Gastrocnemius medialis (tissue), 4 donors: ENCODE results near the gene FKBP5. TPM values are rescaled to one million over a fixed set of nuclear protein-coding genes. Genes with fewer than 3 reads are reported as not detected.
"Not testable (repeated sequence)": the region's sequence is repeated elsewhere in the genome, so short reads cannot be mapped to it uniquely, and the experiment has no call there.

Experiments
- ATAC-seq, 2 donors: fragments of 150-250 bp; one replicate each; pipeline ENCODE4 v1.9.1; 2016
- DNase-seq, 2 donors: peaks; one replicate each; pipeline ENCODE4 v3.0.0-alpha.2; 2019
- H3K27ac ChIP-seq, 4 donors: fragments of 200-600 bp; sonication (generic); 1 replicate in 1 of 4; 2 replicates in 3 of 4; pipeline ENCODE4 v1.5.1; 2016 to 2018; ENCODE audit warnings: mild to moderate bottlenecking in 2 of 4, moderate library complexity in 1 of 4
- H3K27me3 ChIP-seq, 3 donors: fragments of 200-600 bp; sonication (generic) in 2 of 3; 1 replicate in 1 of 3; 2 replicates in 2 of 3; pipeline versions ENCODE4 v1.5.1 to v1.6.0; 2016 to 2019; ENCODE audit warnings: mild to moderate bottlenecking in 1 of 3, moderate library complexity in 1 of 3
- H3K36me3 ChIP-seq, 2 donors: fragments of 200-600 bp; sonication (generic) in 1 of 2; one replicate each; pipeline ENCODE4 v1.5.1; 2017 to 2018
- H3K4me1 ChIP-seq, 2 donors: fragments of 200-600 bp; sonication (generic) in 1 of 2; one replicate each; pipeline ENCODE4 v1.5.1; 2016 to 2017; ENCODE audit warnings: mild to moderate bottlenecking in 2 of 2
- H3K4me3 ChIP-seq, 4 donors: fragments of 200-600 bp; sonication (generic) in 3 of 4; 1 replicate in 1 of 4; 2 replicates in 3 of 4; pipeline ENCODE4 v1.5.1; 2016 to 2019; ENCODE audit warnings: mild to moderate bottlenecking in 2 of 4
- H3K9me3 ChIP-seq, 3 donors: fragments of 200-600 bp; sonication (generic) in 2 of 3; 1 replicate in 1 of 3; 2 replicates in 2 of 3; pipeline ENCODE4 v1.5.1; 2016 to 2019
- POLR2A ChIP-seq, 2 donors: fragments of 450-650 bp; IDR thresholded peaks; one replicate each; pipeline ENCODE4 v1.6.1; 2017; ENCODE audit warnings: antibody characterized with exemption in 2 of 2, mild to moderate bottlenecking in 2 of 2, moderate library complexity in 2 of 2
- in situ Hi-C, 4 donors: fragments of 200-750 bp; cut with MboI; loops; one replicate each; pipeline versions ENCODE4 v1.15.0 to v1.8.0; 2017; ENCODE audit warnings: low sequenced_read_pairs in 4 of 4
- intact Hi-C: fragments of 100-400 bp; cut with DNase I; formaldehyde crosslinking; loops from one replicate; pipeline ENCODE4 v1.15.1; 2023; ENCODE audit warnings: low total_unique reads
- total RNA-seq, 4 donors: library from RNA; depleted of rRNA; stranded (reverse); fragments of >200 nt; gene quantifications; one replicate each; pipeline versions ENCODE4 v1.1.0 to v1.2.3, GENCODE V29; 2016
- TF ChIP-seq, protein P1 (sequence below), 5 experiments: fragments of 450-650 bp in 3 of 5; fragments of 200-600 bp in 2 of 5; sonication (generic) in 2 of 5; IDR thresholded peaks in 4 of 5; conservative IDR thresholded peaks in 1 of 5; 1 replicate in 4 of 5; 2 replicates in 1 of 5; pipeline ENCODE4 v1.5.1; 2016 to 2019; ENCODE audit warnings: antibody characterized with exemption in 5 of 5, mild to moderate bottlenecking in 3 of 5, moderate library complexity in 3 of 5

The FKBP5 gene
- total RNA-seq, 4 donors from 2014 or later = 665 to 1,753 (median 1,205) TPM

DNA sequence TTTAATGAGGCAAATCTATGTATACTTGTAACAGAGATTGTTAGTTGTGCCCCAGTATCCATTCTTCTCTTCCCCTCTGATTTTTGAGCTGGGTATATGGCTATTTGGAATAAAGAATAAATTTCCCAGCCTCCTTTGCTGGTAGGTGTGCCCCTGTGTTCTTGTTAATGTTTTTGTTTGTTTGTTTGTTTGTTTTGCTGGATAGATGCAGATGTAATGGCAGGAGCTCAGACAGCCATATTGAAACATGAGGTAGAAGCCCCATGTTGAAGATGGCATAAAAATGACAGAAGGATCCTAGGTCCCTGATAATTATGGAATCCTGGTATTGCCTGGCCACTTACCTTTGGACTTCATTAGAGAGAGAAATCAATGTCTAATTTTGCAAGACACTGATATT, 19.9 kb upstream of the FKBP5 start:
- H3K36me3 ChIP-seq = no peaks in the 10 kb centered on the region
- H3K9me3 ChIP-seq = no peaks in the 10 kb centered on the region
- H3K4me1 ChIP-seq = no peaks in the 10 kb centered on the region
- no peak for ATAC-seq
- intact Hi-C loops (no loop called here), in situ Hi-C loops (no loop called here)
- no peak overlapping the region for H3K4me3 ChIP-seq
- H3K27me3 ChIP-seq = no peaks in the 10 kb centered on the region
- TF ChIP-seq POLR2A (IDR thresholded peaks at IDR 0.05) = no peak
- TF ChIP-seq, protein P1, sequence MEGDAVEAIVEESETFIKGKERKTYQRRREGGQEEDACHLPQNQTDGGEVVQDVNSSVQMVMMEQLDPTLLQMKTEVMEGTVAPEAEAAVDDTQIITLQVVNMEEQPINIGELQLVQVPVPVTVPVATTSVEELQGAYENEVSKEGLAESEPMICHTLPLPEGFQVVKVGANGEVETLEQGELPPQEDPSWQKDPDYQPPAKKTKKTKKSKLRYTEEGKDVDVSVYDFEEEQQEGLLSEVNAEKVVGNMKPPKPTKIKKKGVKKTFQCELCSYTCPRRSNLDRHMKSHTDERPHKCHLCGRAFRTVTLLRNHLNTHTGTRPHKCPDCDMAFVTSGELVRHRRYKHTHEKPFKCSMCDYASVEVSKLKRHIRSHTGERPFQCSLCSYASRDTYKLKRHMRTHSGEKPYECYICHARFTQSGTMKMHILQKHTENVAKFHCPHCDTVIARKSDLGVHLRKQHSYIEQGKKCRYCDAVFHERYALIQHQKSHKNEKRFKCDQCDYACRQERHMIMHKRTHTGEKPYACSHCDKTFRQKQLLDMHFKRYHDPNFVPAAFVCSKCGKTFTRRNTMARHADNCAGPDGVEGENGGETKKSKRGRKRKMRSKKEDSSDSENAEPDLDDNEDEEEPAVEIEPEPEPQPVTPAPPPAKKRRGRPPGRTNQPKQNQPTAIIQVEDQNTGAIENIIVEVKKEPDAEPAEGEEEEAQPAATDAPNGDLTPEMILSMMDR (IDR thresholded peaks at IDR 0.05 in 4 of 5, conservative IDR thresholded peaks at IDR 0.05 in 1 of 5) = no peak
- DNase-seq = no peak
- no peak overlapping the region for H3K27ac ChIP-seq

DNA sequence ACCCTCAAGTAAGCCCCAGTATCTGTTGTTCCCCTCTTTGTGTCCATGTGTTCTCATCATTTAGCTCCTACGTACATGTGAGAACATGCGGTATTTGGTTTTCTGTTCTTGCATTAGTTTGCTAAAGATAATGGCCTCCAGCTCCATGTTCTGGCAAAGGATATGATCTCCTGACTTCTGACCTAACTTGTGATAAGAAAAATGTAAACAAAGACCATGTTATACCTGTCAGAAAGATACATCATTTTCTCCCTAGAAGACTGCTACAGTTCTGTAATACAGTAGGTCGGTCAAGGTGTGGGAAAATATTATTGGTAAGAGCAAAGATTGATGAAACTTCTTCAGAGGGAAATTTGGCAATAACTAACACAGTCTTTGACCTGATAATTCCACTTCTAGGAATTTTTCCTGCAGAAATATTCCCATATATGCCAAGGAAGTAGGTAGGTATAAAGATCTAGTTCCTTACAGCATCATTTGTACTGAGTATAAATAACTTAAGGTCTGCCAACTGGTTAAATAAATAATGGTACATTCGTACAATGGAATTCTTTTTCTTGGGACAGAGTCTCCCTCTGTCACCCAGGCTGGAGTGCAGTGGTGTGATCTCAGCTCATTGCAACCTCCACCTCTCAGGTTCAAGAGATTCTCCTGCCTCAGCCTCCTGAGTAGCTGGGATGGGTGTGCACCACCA, 19.1 kb upstream of the FKBP5 start:
- no peaks in the 10 kb centered on the region for H3K27me3 ChIP-seq
- H3K36me3 ChIP-seq = no peaks in the 10 kb centered on the region
- no peak for DNase-seq
- H3K27ac ChIP-seq = no peak overlapping the region
- ATAC-seq = no peak
- intact Hi-C loops = no loop called here
- TF ChIP-seq, protein P1 (IDR thresholded peaks at IDR 0.05 in 4 of 5, conservative IDR thresholded peaks at IDR 0.05 in 1 of 5) = no peak
- H3K4me3 ChIP-seq = no peak overlapping the region
- in situ Hi-C loops = no loop called here
- H3K4me1 ChIP-seq = no peaks in the 10 kb centered on the region
- no peaks in the 10 kb centered on the region for H3K9me3 ChIP-seq

DNA sequence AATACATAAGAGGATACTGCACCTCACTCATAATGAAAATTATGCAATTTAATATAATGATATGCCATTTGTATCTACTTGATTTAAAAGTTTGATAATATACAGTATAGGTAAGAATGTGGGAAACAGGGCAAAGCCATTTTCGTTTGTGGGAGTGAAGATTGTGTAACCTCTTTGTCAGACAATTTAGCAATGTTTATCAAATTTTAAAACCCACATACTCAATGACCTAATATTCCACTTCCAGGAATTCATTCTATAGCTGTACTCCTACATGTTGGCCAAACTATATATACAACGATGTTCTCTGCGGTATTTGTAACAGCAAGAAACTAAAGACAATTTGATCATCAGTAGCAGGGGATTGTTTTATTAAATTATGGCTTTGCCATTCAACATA, 17.8 kb upstream of the FKBP5 start:
- no peak for ATAC-seq
- Histone ChIP-seq H3K27ac (no peak overlapping the region), H3K4me1 (no peaks in the 10 kb centered on the region), H3K27me3 (no peaks in the 10 kb centered on the region), H3K9me3 (no peaks in the 10 kb centered on the region), H3K36me3 (no peaks in the 10 kb centered on the region), H3K4me3 (no peak overlapping the region)
- TF ChIP-seq POLR2A (IDR thresholded peaks at IDR 0.05) = no peak
- TF ChIP-seq, protein P1 (IDR thresholded peaks at IDR 0.05 in 4 of 5, conservative IDR thresholded peaks at IDR 0.05 in 1 of 5) = no peak
- in situ Hi-C loops = no loop called here
- intact Hi-C loops = no loop called here
- no peak for DNase-seq

DNA sequence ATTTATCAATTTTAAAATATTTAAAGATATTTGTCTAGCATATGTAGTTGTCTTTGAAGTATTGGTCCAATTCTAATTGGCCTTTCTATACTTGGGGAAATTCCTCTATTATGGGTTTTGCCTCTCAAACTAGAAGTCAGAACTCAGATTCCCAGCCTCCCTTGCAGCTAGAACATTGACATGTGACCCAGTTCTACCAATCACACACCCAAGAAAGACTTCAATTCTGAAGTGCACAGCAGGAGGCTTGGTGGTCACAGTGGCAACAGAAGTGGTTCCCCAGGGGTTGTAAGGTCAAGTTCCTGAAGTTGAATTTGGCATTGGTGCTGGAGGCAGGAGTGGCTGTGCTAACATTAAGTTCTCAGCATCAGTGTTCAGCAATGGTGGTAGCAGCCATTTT, 14.8 kb upstream of the FKBP5 start:
- no peak overlapping the region for H3K27ac ChIP-seq
- H3K27me3 ChIP-seq = no peaks in the 10 kb centered on the region
- in situ Hi-C loops = no loop called here
- ATAC-seq (no peak), DNase-seq (no peak)
- H3K4me1 ChIP-seq = no peaks in the 10 kb centered on the region
- no peak overlapping the region for H3K4me3 ChIP-seq
- H3K9me3 ChIP-seq = no peaks in the 10 kb centered on the region
- no peak for TF ChIP-seq POLR2A (IDR thresholded peaks at IDR 0.05)
- TF ChIP-seq, protein P1 (IDR thresholded peaks at IDR 0.05 in 4 of 5, conservative IDR thresholded peaks at IDR 0.05 in 1 of 5) = no peak
- no peaks in the 10 kb centered on the region for H3K36me3 ChIP-seq
- intact Hi-C loops = no loop called here

DNA sequence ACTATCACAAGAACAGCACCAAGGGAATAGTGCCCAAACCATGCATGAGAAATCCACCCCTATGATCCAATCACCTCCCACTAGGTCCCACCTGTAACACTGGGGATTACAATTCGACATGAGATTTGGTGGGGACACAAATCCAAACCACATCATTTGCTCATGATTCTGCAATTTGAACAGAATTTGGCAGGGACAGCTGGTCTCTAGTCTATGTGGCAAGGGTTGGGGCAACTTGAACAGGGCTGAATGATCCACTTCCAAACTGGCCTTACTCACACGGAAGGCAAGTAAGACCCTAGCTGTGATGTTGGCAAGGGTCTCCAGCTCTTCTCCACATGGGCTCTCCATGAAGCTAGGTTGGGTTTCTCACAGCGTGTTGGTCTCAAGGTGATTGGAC, 10.1 kb upstream of the FKBP5 start:
- ATAC-seq (no peak), DNase-seq (no peak)
- peak overlapping the region in 1 of 4 donors; percentile 20 for H3K27ac ChIP-seq
- no peak overlapping the region for H3K4me3 ChIP-seq
- H3K36me3 ChIP-seq = no peaks in the 10 kb centered on the region
- H3K27me3 ChIP-seq = no peaks in the 10 kb centered on the region
- intact Hi-C loops = no loop called here
- TF ChIP-seq, protein P1 (IDR thresholded peaks at IDR 0.05 in 4 of 5, conservative IDR thresholded peaks at IDR 0.05 in 1 of 5) = no peak
- no peak for TF ChIP-seq POLR2A (IDR thresholded peaks at IDR 0.05)
- in situ Hi-C loops = no loop called here
- no peaks in the 10 kb centered on the region for H3K4me1 ChIP-seq
- H3K9me3 ChIP-seq = no peaks in the 10 kb centered on the region

DNA sequence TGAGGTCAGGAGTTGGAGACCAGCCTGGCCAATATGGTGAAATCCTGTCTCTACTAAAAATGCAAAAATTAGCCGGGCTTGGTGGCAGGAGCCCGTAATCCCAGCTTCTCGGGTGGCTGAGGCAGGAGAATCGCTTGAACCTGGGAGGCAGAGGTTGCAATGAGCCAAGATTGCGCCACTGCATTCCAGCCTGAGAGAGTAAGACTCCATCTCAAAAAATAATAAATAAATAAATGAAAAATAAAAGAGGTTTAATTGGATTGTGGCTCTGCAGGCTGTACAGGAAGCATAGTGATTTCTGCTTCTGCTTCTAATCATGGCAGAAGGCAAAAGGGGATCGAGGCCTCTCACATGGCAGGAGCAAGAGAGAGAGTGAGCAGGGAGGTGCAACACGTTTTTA, 9.7 kb upstream of the FKBP5 start:
- H3K4me1 ChIP-seq, H3K27me3 ChIP-seq, H3K9me3 ChIP-seq, ATAC-seq, intact Hi-C loops, H3K36me3 ChIP-seq, H3K4me3 ChIP-seq, in situ Hi-C loops, DNase-seq: not testable (repeated sequence)
- peak overlapping the region in 1 of 4 donors; percentile 20 for H3K27ac ChIP-seq
